Skeletal muscle tissue (tissue), 4 donors: ENCODE data around the gene FSTL3. TPM values are rescaled to one million over a fixed set of nuclear protein-coding genes. Genes with fewer than 3 reads are reported as not detected.

ENCODE experiments used
- H3K27ac ChIP-seq: one replicate; pipeline ENCODE4 v1.7.0; 2013; ENCODE audit warnings: mild to moderate bottlenecking, low read depth, low read length, inconsistent platforms
- H3K27me3 ChIP-seq, 3 donors: one replicate each; pipeline ENCODE4 v1.7.0; 2013; ENCODE audit warnings: low read length in 3 of 3; ENCODE audit not compliant: control insufficient read depth in 3 of 3, insufficient read depth in 3 of 3
- H3K36me3 ChIP-seq, 3 donors: one replicate each; pipeline ENCODE4 v1.7.0; 2013; ENCODE audit warnings: low read length in 3 of 3; ENCODE audit not compliant: control insufficient read depth in 3 of 3, insufficient read depth in 3 of 3
- H3K4me1 ChIP-seq, 3 donors: one replicate each; pipeline ENCODE4 v1.7.0; 2013; ENCODE audit warnings: low read length in 3 of 3, mild to moderate bottlenecking in 3 of 3; ENCODE audit not compliant: control insufficient read depth in 3 of 3, insufficient read depth in 3 of 3
- H3K4me3 ChIP-seq, 3 donors: one replicate each; pipeline ENCODE4 v1.7.0; 2013; ENCODE audit warnings: low read length in 3 of 3
- H3K9ac ChIP-seq, 3 donors: one replicate each; pipeline ENCODE4 v1.7.0; 2013; ENCODE audit warnings: low read length in 3 of 3, mild to moderate bottlenecking in 3 of 3, moderate library complexity in 2 of 3, low read depth in 1 of 3
- H3K9me3 ChIP-seq, 3 donors: one replicate each; pipeline ENCODE4 v1.7.0; 2013; ENCODE audit warnings: low read length in 3 of 3; ENCODE audit not compliant: control insufficient read depth in 3 of 3
- total RNA-seq: library from RNA; depleted of rRNA; stranded (reverse); fragments of >200 nt; gene quantifications from one replicate; pipeline ENCODE4 v1.2.3, GENCODE V29; 2014
- donor health status: Osteomylitis.

FSTL3 gene
- total RNA-seq, 1 donor from 2014 or later = 7.3 TPM

GRCh38 chr19:651991-652390 is 24.2 kb upstream of the FSTL3 start:
- Histone ChIP-seq H3K4me1 (peaks cover 0 to 14% (median 8%) of the 10 kb centered on the region in 3 donors), H3K27me3 (no peaks in the 10 kb centered on the region), H3K36me3 (peaks cover 17 to 37% (median 20%) of the 10 kb centered on the region in 3 donors), H3K27ac (no peak overlapping the region), H3K9me3 (no peaks in the 10 kb centered on the region), H3K9ac (no peak overlapping the region), H3K4me3 (no peak overlapping the region)

- H3K36me3 ChIP-seq = peaks cover 14 to 34% (median 17%) of the 10 kb centered on the region in 3 donors
- peaks cover 0 to 21% (median 8%) of the 10 kb centered on the region in 3 donors for H3K4me1 ChIP-seq
- no peaks in the 10 kb centered on the region for H3K27me3 ChIP-seq
- H3K9ac ChIP-seq = no peak overlapping the region
- H3K4me3 ChIP-seq = no peak overlapping the region
- H3K9me3 ChIP-seq = no peaks in the 10 kb centered on the region
- H3K27ac ChIP-seq = no peak overlapping the region
Measured at GRCh38 chr19:652467-653389, 23.5 kb upstream of the FSTL3 start.

DNA sequence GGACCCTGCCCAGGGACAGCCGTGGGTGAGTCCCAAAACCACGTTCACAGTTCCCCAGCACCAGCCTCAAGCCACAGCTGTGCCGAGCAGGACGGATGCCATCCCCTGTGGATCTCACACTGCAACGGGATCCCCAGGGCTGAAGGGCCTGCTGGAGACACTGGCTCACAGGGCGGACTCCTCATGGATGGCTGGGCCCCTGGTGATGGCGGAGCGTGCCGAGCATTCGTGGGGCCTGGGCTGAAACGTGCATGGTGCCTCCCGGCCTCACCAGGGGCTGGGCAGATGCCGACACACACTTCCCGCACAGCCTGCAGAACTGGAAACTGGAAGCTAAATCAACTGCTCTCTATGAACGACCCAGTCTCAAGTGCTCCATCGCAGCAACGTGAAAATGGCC is 22.8 kb upstream of the FSTL3 start:
- Histone ChIP-seq H3K36me3 (peaks cover 13 to 28% (median 14%) of the 10 kb centered on the region in 3 donors), H3K9me3 (no peaks in the 10 kb centered on the region), H3K4me3 (no peak overlapping the region), H3K27me3 (no peaks in the 10 kb centered on the region), H3K4me1 (peaks cover 2 to 28% (median 13%) of the 10 kb centered on the region in 3 donors), H3K27ac (no peak overlapping the region), H3K9ac (no peak overlapping the region)

DNA sequence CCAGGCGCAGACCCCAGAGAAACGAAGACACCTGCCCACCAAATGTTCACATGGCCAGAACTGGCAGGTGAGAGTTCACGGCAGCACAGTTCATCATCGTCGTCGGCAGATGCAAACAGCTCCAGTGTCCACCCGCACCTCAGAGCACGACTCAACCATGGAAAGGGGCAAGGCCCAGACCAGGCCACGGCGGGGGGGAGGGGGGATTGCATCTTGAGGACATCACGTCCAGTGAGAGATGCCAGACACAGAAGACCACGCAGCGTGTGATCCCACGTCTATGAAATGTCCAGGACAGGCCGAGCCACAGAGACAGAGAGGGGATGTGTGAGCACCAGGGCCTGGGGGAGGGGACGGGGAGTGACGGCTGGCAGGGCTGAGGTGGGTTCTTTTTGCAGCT is 20.5 kb upstream of the FSTL3 start:
- H3K27ac ChIP-seq = no peak overlapping the region
- peaks cover 18 to 51% (median 34%) of the 10 kb centered on the region in 3 donors for H3K4me1 ChIP-seq
- H3K4me3 ChIP-seq = no peak overlapping the region

DNA sequence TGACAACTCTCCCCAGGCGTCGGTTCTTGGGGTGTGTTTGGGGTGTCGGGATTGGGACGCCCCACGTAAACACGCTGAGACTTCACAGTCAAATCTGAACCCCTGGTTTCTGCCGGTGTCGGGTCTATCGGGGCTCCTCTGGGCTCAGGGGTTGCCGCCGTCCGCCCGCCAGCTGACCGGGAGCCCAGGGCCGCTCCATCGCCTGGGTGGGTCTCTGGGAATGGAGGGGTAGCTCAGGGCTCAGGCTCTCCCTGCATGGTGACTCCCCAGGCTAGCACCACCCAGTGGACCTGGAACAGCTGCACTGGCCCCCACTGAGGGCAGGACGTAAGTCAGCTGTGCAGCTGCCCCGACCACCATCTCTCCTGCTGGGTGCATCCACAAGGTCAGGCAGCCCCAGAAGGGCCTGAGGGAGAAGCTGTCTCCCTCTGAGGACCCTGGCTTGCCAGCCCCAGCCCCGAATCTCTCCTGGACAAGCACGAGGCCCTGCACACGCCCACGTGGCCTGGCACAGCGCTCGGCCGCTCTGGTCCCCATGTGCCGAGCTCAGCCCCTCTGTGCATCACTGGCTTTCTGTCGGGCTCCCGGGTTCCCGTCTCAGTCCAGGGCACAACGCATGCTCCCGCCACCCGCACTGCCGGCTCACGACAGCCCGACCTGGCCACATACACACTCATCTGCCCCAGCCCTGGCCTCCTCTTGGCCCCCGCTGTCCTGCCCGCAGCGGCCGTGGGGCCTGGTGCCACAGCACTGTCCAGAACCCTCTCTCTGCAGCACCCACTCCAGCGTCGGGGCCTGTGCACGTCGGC is 19.2 kb upstream of the FSTL3 start:
- H3K36me3 ChIP-seq = peaks cover 2 to 10% (median 4%) of the 10 kb centered on the region in 3 donors
- H3K9ac ChIP-seq = peak overlapping the region in 1 of 3 donors; percentile 8
- H3K4me3 ChIP-seq = no peak overlapping the region
- H3K4me1 ChIP-seq = peaks cover 31 to 64% (median 47%) of the 10 kb centered on the region in 3 donors
- H3K27ac ChIP-seq = no peak overlapping the region
- no peaks in the 10 kb centered on the region for H3K9me3 ChIP-seq
- H3K27me3 ChIP-seq = no peaks in the 10 kb centered on the region

More for the DNA sequence above, 20.5 kb upstream of the FSTL3 start:
- H3K9ac ChIP-seq = no peak overlapping the region
- no peaks in the 10 kb centered on the region for H3K27me3 ChIP-seq
- H3K36me3 ChIP-seq = peaks cover 8 to 21% (median 9%) of the 10 kb centered on the region in 3 donors
- H3K9me3 ChIP-seq = no peaks in the 10 kb centered on the region

GRCh38 chr19:657611-658010 is 18.6 kb upstream of the FSTL3 start:
- Histone ChIP-seq H3K4me1 (peaks cover 34 to 68% (median 51%) of the 10 kb centered on the region in 3 donors), H3K36me3 (peaks cover 2 to 10% (median 4%) of the 10 kb centered on the region in 3 donors), H3K9ac (no peak overlapping the region), H3K9me3 (no peaks in the 10 kb centered on the region), H3K27me3 (no peaks in the 10 kb centered on the region), H3K27ac (no peak overlapping the region), H3K4me3 (no peak overlapping the region)

DNA sequence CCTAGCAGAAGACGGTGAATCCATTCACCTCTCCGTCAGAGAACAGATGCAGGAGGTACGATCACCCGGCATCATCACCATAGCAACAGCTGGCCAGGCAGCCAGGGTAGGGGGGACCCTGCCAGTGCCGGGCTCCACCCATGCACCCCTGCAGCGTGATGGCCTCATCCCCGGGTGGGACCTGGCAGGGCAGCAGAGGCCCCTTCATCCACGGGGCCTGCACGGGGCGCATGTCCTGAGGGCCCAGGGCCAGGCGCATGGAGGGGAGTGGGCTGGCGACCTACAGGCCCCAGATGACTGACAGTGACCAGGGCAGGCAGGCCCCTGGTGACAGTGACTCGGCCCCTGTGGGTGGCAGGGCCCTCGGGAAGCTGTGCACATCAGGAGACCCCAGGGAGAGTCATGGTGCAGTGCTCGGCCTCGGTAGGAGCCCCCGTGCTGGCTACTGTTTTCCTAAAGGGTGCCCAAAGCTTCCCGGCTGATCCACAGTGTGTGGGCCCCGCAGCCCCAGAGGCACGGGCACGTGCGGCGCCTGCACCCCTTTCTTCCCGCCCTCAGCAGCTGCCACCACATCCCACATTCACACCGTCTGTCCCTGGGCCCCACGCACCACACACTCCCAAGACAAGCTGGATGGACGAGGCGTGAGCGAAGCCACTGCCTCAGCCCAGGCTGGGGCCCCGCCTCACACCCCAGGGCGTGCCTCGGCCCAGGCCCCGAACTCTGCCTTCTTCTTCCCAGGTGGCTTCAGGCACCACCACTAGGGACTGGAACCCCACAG is 17.9 kb upstream of the FSTL3 start:
- Histone ChIP-seq H3K4me1 (peaks cover 34 to 68% (median 49%) of the 10 kb centered on the region in 3 donors), H3K9me3 (no peaks in the 10 kb centered on the region), H3K4me3 (peak overlapping the region in 2 of 3 donors; percentile 17 to 22), H3K9ac (peak overlapping the region in 2 of 3 donors; percentile 20 to 50), H3K27ac (peak overlapping the region; percentile 71), H3K36me3 (peaks cover 2 to 10% (median 4%) of the 10 kb centered on the region in 3 donors), H3K27me3 (no peaks in the 10 kb centered on the region)

GRCh38 chr19:658916-659839 is 17.0 kb upstream of the FSTL3 start:
- H3K4me3 ChIP-seq = peak overlapping the region in 2 of 3 donors; percentile 17 to 29
- peak overlapping the region in 2 of 3 donors; percentile 50 to 59 for H3K9ac ChIP-seq
- H3K27ac ChIP-seq = peak overlapping the region; percentile 71
- H3K27me3 ChIP-seq = no peaks in the 10 kb centered on the region
- H3K36me3 ChIP-seq = peaks cover 0 to 4% (median 0%) of the 10 kb centered on the region in 3 donors
- peaks cover 41 to 77% (median 57%) of the 10 kb centered on the region in 3 donors for H3K4me1 ChIP-seq
- H3K9me3 ChIP-seq = no peaks in the 10 kb centered on the region
